HG03469 (cell line): ENCODE data around the gene ABLIM2.

Experiments
- ATAC-seq: cut with Tn5 transposase; IDR thresholded peaks from one replicate; pipeline ENCODE4 v1.9.1; 2021; ENCODE audit warnings: mild to moderate bottlenecking, moderate library complexity, moderate number of reproducible peaks; ENCODE audit not compliant: unreplicated experiment

ABLIM2 gene

DNA sequence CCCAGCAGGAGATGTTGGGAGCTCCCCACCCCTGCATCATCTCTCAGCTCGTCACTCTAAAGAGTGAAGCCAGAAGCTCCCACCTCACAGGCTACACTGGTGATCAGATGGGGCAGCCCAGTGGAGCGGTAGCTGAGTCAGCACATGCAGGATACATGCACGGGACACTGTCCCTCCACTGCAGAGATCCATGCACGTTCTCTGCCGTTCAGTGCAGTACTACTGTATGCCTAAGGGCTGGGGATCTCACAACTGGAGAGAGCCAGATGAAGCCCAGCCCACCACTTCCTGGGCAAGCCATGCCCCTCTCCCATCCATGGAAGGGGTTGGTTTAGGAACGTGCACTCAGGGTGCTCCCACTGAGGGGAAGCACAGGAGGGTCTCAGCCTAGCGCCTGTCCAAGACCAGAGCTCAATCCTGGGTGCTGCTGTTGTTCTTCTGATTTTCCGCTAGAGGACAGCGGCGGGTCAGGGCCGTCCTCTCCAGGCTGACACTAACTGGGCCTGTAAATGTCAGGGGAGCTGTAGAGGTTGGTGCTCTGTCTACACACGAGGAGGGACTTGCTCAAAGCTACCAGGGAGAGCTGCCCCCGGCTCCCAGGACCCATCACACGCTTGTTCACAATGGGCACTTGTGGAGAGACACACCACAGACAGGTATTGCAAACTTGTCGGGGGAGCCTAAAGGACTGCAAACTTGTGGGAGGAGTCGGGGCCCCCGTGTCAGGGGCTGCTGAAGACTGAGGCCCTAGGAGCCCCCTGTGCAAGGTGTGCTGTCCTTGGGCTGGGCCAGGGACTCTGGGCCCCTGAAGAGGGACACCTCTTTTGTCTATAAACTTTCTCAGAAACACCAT, 18.2 kb upstream of the ABLIM2 start:
- peak; percentile 58 for ATAC-seq

DNA sequence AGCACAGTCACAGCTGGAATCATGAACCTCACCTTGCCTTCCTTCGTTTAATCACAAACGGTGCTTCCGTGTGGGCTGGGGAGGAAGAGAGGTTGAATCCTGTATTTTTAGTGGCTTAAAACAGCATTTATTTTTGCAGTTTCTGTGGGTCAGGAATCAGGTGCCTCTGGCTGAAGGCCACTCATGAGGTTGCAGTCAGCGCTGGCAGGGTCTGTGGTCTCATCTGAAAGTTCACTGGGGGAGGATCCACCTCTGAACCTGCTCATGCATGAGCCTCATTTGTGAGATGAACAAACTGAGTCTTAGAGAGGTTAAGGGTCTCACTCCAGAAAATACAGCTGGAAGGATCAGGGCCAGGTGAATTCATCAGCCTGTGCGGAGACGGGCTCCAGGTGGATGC, 17.1 kb upstream of the ABLIM2 start:
- ATAC-seq: no peak

- ATAC-seq: no peak
These were observed 16.4 kb upstream of the ABLIM2 start for GRCh38 chr4:8174970-8175369.

DNA sequence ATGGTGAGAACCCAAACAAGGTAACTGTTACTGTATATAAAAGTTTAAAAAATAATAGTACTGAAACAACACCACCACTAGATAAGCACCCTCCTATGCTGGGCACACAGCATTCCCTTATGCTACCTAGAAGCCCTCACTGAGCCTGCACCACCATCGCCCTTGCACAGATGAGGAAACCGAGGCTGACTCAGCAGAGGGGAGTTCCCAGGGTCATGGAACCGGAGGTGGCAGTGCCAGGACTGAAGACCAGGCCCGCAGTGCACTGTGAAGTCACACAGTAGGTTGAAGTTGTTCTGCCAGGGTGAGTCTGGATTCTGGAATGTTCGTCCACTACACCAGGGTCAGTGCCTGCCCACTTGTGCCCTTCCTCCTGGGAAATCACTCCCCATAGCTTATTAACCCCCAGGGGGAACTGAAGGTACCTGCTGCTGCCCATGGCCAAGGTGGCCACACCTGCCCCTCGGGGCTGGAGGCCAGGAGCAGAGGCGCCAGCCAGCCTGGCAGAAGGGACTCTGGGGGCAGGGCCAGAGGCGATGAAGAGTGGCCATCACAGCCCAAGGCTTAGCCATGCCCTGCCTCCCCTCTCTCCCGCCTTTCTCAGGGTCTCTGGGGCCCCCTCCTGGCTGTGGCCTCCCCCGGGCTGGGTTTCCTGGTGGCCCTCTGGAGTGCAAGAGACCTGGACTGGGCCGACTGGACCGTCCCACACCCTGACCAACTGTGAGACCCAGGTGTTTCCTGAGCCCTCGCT, 15.1 kb upstream of the ABLIM2 start:
- ATAC-seq: no peak

- peak; percentile 73 for ATAC-seq
These were observed 13.6 kb upstream of the ABLIM2 start for GRCh38 chr4:8171984-8172924.

DNA sequence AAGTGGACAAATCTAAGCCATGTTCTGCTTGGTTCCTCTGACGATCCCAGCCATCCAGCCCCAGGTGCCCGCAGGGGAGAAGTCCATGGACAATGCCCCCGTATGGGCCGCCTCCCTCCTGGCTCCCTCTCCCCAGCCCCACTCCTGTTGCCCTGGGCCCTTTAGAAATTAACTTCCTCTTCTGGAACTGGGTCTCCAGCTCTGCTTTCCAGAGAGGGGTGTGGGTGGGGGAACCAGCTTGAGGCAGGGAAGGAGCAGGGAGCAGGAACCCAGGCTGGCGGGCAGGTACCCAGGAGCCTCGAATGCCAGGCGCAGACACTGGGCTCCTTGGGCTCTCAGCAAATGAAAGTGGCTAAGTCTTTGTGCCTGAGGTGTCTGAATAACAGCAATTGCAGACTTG, 12.7 kb upstream of the ABLIM2 start:
- ATAC-seq: no peak

GRCh38 chr4:8170341-8170740, 11.7 kb upstream of the ABLIM2 start:
- ATAC-seq: no peak

- ATAC-seq: no peak
These were observed 11.2 kb upstream of the ABLIM2 start for GRCh38 chr4:8169763-8170162.

GRCh38 chr4:8168832-8169598, 10.4 kb upstream of the ABLIM2 start:
- ATAC-seq: no peak

DNA sequence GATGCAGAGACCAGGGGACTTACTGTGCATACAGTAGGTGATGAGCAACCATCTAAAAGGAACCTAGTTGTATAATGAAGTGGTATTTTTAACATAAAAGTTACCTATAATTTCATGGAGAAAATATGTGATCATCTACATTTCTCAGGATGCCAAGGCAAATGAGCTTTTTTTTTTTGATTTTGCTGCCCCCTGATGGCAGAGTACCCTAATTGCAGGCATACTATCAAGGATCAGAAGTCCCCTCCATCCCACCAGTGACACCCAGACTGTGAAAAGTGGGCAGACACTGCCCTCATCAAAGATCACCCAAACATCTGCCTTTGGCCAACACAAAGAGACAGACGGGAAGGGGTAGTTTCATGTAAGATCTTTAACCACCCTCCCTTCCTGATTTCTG, 9.6 kb upstream of the ABLIM2 start:
- ATAC-seq: no peak

DNA sequence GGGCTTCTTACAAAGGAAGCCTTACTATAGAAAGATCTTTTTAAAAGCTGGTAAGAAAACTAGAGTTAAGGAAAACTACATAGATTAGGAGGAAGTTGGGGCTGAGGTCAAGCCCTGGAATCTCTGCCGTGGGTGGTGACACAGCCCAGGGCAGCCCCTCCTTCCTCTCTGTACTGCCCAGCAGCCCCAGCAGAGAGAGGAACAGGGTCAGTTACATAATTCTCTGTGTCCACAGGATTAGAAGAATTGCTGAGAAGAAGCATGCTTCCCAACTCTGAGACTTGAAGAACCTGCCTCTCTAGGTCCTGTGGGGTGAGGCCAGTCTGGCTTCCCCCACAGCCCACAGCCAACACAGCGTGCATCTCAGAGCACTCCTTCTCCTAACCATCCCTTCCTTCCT, 9.2 kb upstream of the ABLIM2 start:
- no peak for ATAC-seq

DNA sequence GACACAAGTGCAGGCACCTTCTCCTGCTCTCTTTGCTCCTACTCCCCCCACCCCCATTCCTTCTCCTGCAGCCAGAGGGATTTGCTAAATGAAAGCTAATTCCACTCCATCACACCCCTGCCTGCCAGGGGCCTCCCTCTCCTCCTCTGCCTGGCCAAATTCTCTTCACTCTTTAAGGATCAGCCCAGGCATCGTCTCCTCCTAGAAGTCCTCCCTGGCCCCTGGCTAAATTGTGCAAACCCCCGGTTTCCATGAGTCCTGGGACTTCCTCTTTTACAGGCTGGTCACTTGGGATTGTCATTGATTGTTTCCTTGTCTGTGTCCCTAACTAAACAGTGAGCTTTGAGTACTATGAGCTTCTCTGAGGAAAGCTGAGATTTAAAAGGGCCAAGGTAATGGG, 8.7 kb upstream of the ABLIM2 start:
- no peak for ATAC-seq

DNA sequence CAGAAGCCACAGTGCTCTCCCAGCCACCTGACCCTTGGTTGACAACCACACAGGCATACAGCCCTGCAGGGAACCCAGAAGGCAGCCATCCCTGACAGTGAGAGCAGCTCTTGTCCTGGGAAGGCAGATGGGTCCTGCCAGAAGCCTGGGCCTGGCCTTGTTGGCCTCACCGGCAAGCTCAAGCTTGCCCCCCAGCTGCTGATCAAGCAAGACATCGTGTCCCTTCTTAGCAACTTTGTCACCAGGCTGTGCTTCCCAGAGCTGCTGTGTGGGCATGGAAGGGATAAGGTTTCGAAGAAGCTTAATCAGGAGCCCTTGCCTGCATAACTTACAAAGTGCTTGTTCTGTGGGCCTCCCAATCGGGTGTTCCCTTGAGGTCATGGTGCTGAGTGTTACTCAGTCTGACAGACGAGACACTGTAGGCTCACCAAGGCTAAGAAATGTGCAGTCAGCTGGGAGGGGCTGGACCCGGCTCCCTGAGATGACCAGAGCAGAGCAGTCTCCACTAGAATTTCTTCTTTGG, 6.8 kb upstream of the ABLIM2 start:
- no peak for ATAC-seq

DNA sequence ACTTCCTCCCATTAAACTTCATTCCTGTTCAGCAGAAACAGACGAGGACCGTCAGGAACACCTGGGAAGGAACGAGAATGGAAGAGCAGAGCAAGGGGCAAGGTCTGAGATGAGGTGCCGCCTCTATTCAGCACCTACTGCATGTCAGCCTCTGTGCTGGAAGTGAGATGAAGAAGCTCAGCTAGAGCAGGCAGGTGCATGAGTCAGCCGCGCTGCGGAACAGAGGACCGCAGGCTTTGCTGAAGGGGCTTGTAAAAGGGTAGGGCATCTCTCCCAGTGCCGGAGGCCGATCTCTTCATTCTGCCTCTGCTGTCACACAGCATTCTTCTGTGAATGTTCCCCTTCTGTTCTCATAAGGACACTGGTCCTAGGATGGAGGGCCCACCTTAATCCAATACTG, 6.1 kb upstream of the ABLIM2 start:
- no peak for ATAC-seq

- no peak for ATAC-seq
These were observed 5.6 kb upstream of the ABLIM2 start for GRCh38 chr4:8164194-8164565.

- no peak for ATAC-seq
These were observed 5.0 kb upstream of the ABLIM2 start for GRCh38 chr4:8163436-8164193.

- no peak for ATAC-seq
These were observed 4.4 kb upstream of the ABLIM2 start for GRCh38 chr4:8163026-8163425.

GRCh38 chr4:8162625-8163024, 4.0 kb upstream of the ABLIM2 start:
- ATAC-seq: no peak

DNA sequence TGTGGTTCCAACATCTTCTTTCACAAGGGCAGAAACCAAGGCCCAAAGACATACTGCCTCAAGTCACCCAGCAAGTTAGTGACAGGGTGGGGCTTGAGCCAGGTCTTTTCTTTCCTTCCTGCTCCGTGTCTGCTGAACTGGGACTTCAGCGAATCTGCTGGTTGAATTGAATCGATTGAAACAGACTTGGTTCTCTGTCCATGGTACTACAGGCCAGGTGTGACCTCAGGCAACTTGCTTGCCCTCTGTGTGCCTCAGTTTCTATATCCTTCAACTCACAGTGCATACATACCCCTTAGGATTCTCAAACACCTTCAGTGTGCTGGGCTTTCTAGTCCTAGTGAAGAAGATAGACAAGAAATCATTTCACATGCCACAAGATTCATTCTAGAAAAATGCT, 2.0 kb upstream of the ABLIM2 start:
- no peak for ATAC-seq

DNA sequence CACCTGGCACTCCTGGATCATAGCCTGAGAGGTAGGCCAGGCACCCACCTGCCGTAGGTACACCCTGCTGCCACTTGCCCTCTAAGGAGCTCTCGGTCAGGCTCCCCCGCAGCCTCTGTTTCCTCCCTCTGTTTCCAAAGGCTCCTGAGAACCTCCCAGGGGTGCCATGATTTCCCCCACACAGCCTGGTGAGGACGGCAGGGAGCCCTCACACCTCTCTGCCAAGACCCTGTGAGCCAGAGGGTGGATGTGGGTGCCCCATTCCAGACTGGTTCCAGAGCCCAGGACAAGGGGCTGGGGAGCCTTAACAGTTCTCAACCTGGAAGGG, 1.6 kb upstream of the ABLIM2 start:
- ATAC-seq: no peak
